Activated T-helper 2 cell treated with anti-CD3 and anti-CD28 coated beads, Interferon-gamma antibody, Interleukin-2, Interleukin-4, amounts not matched to agents 10 μg/mL and 5 μg/mL and 100 μg/mL, durations not matched to agents 14 hours and 24 hours and 36 hours (primary cell): ENCODE results near the gene MRPL48. TPM values are rescaled to one million over a fixed set of nuclear protein-coding genes. Genes with fewer than 3 reads are reported as not detected.
A peak's percentile ranks its signal among the peaks of the same experiment; 100 is the strongest.
"Not testable (repeated sequence)": the region's sequence is repeated elsewhere in the genome, so short reads cannot be mapped to it uniquely, and the experiment has no call there.

Experiments
- DNase-seq: peaks from one replicate; pipeline ENCODE4 v3.0.0; 2021; ENCODE audit warnings: low spot score
- H3K27ac Mint-ChIP-seq: one replicate; pipeline ENCODE4 v1.8.0; 2021; ENCODE audit warnings: mixed read lengths
- H3K27me3 Mint-ChIP-seq: one replicate; pipeline ENCODE4 v1.8.0; 2021; ENCODE audit warnings: low read depth, mixed read lengths
- H3K36me3 Mint-ChIP-seq: one replicate; pipeline ENCODE4 v1.8.0; 2021; ENCODE audit warnings: low read depth, mixed read lengths
- H3K4me1 Mint-ChIP-seq: one replicate; pipeline ENCODE4 v1.8.0; 2021; ENCODE audit warnings: low read depth, mixed read lengths
- H3K4me3 Mint-ChIP-seq: one replicate; pipeline ENCODE4 v1.8.0; 2021; ENCODE audit warnings: low read depth, mild to moderate bottlenecking, moderate library complexity, mixed read lengths
- H3K9me3 Mint-ChIP-seq: one replicate; pipeline ENCODE4 v1.8.0; 2021; ENCODE audit warnings: mixed read lengths
- intact Hi-C: fragments of 100-400 bp; cut with micrococcal nuclease; formaldehyde crosslinking; loops from one replicate; pipeline ENCODE4 v1.15.1; 2023
- total RNA-seq: library from RNA; stranded (reverse); gene quantifications from 2 replicates; pipeline ENCODE4 v1.2.3, GENCODE V29; 2022

MRPL48 gene
- total RNA-seq, 1 donor from 2014 or later = 63.1 TPM

GRCh38 chr11:73784734-73785133 lies 2.9 kb upstream of the MRPL48 start:
- Mint-ChIP-seq H3K4me3 (no peak overlapping the region), H3K27ac (no peak overlapping the region), H3K36me3 (no peaks in the 10 kb centered on the region), H3K9me3 (no peaks in the 10 kb centered on the region), H3K4me1 (peaks cover 15% of the 10 kb centered on the region), H3K27me3 (no peaks in the 10 kb centered on the region)
- no peak for DNase-seq
- intact Hi-C loops = loop anchor here (5.0 kb wide), 2 partner anchors 198 to 388 kb away; partner anchors contain the start of genes C2CD3, PPME1 and UCP2

GRCh38 chr11:73785467-73785866 lies 2.2 kb upstream of the MRPL48 start:
- not testable (repeated sequence) for H3K27ac Mint-ChIP-seq, H3K36me3 Mint-ChIP-seq, DNase-seq, H3K9me3 Mint-ChIP-seq, H3K27me3 Mint-ChIP-seq, H3K4me3 Mint-ChIP-seq
- peaks cover 15% of the 10 kb centered on the region for H3K4me1 Mint-ChIP-seq
- intact Hi-C loops = loop anchor here (5.0 kb wide), 2 partner anchors 197 to 387 kb away; partner anchors contain the start of genes C2CD3, PPME1 and UCP2

GRCh38 chr11:73787051-73787642 lies 527 bp upstream of the MRPL48 start:
- no peaks in the 10 kb centered on the region for H3K9me3 Mint-ChIP-seq
- H3K4me1 Mint-ChIP-seq = peaks cover 17% of the 10 kb centered on the region
- H3K4me3 Mint-ChIP-seq = peak overlapping the region; percentile 98
- H3K27me3 Mint-ChIP-seq = no peaks in the 10 kb centered on the region
- H3K36me3 Mint-ChIP-seq = peaks cover 6% of the 10 kb centered on the region
- intact Hi-C loops = loop anchor here (1.0 to 5.0 kb wide), 3 partner anchors 8 to 385 kb away; partner anchors contain the start of genes C2CD3, PPME1 and UCP2
- DNase-seq = no peak
- H3K27ac Mint-ChIP-seq = peak overlapping the region; percentile 98

GRCh38 chr11:73789279-73789670 lies 1.6 kb downstream of the MRPL48 start:
- intact Hi-C loops = loop anchor here (5.0 kb wide), 2 partner anchors 193 to 383 kb away; partner anchors contain the start of genes C2CD3, PPME1 and UCP2
- H3K27ac Mint-ChIP-seq = peak overlapping the region; percentile 62
- H3K4me1 Mint-ChIP-seq = peaks cover 14% of the 10 kb centered on the region
- DNase-seq = no peak
- peak overlapping the region; percentile 98 for H3K4me3 Mint-ChIP-seq
- H3K27me3 Mint-ChIP-seq = no peaks in the 10 kb centered on the region
- H3K9me3 Mint-ChIP-seq = no peaks in the 10 kb centered on the region
- H3K36me3 Mint-ChIP-seq = peaks cover 9% of the 10 kb centered on the region

DNA sequence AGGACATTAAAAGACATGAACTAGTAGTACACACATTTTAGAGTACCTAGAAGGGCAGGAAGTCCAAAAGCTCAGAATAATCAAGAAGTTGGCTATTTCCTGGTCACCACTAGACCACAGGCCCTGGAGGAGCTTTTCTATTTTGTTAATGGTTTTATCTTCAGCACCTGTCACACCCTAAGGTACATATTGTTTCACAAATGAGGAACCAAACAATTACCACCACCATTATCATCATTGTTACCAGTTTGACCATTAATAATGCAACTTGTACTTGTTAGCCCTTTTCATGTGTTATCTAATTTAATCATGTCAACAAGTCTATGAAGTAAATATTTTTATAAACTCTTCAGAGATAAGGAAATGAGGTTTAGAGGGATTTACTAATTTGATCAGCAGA lies 4.9 kb downstream of the MRPL48 start:
- DNase-seq = no peak
- no peaks in the 10 kb centered on the region for H3K9me3 Mint-ChIP-seq
- intact Hi-C loops = no loop called here
- no peak overlapping the region for H3K4me3 Mint-ChIP-seq
- peaks cover 11% of the 10 kb centered on the region for H3K36me3 Mint-ChIP-seq
- H3K27ac Mint-ChIP-seq = no peak overlapping the region
- peaks cover 4% of the 10 kb centered on the region for H3K4me1 Mint-ChIP-seq
- H3K27me3 Mint-ChIP-seq = no peaks in the 10 kb centered on the region

GRCh38 chr11:73795925-73796632 lies 8.4 kb downstream of the MRPL48 start:
- Mint-ChIP-seq H3K27me3 (no peaks in the 10 kb centered on the region), H3K27ac (no peak overlapping the region), H3K36me3 (peaks cover 12% of the 10 kb centered on the region), H3K4me3 (no peak overlapping the region), H3K4me1 (peaks cover 2% of the 10 kb centered on the region), H3K9me3 (no peaks in the 10 kb centered on the region)
- intact Hi-C loops = no loop called here
- DNase-seq = no peak

- no peaks in the 10 kb centered on the region for H3K4me1 Mint-ChIP-seq
- intact Hi-C loops = no loop called here
- H3K27ac Mint-ChIP-seq = no peak overlapping the region
- H3K4me3 Mint-ChIP-seq = no peak overlapping the region
- DNase-seq = no peak
- peaks cover 6% of the 10 kb centered on the region for H3K36me3 Mint-ChIP-seq
- H3K9me3 Mint-ChIP-seq = no peaks in the 10 kb centered on the region
- no peaks in the 10 kb centered on the region for H3K27me3 Mint-ChIP-seq
Observed at GRCh38 chr11:73797457-73797856, 9.8 kb downstream of the MRPL48 start.

GRCh38 chr11:73800276-73800806 lies 12.7 kb downstream of the MRPL48 start:
- peaks cover 2% of the 10 kb centered on the region for H3K4me1 Mint-ChIP-seq
- H3K27me3 Mint-ChIP-seq = no peaks in the 10 kb centered on the region
- H3K9me3 Mint-ChIP-seq = no peaks in the 10 kb centered on the region
- peaks cover 3% of the 10 kb centered on the region for H3K36me3 Mint-ChIP-seq
- no peak overlapping the region for H3K27ac Mint-ChIP-seq
- no peak overlapping the region for H3K4me3 Mint-ChIP-seq
- DNase-seq = no peak
- intact Hi-C loops = no loop called here

GRCh38 chr11:73801136-73801535 lies 13.5 kb downstream of the MRPL48 start:
- Mint-ChIP-seq H3K9me3 (no peaks in the 10 kb centered on the region), H3K4me1 (peaks cover 2% of the 10 kb centered on the region), H3K4me3 (no peak overlapping the region), H3K36me3 (peaks cover 8% of the 10 kb centered on the region), H3K27ac (no peak overlapping the region), H3K27me3 (no peaks in the 10 kb centered on the region)
- DNase-seq = no peak
- intact Hi-C loops = no loop called here

- Mint-ChIP-seq H3K4me1 (peaks cover 2% of the 10 kb centered on the region), H3K36me3 (peaks cover 20% of the 10 kb centered on the region), H3K9me3 (no peaks in the 10 kb centered on the region), H3K27ac (no peak overlapping the region), H3K4me3 (no peak overlapping the region), H3K27me3 (no peaks in the 10 kb centered on the region)
- DNase-seq = no peak
- intact Hi-C loops = no loop called here
Observed at GRCh38 chr11:73804712-73805111, 17.0 kb downstream of the MRPL48 start.

DNA sequence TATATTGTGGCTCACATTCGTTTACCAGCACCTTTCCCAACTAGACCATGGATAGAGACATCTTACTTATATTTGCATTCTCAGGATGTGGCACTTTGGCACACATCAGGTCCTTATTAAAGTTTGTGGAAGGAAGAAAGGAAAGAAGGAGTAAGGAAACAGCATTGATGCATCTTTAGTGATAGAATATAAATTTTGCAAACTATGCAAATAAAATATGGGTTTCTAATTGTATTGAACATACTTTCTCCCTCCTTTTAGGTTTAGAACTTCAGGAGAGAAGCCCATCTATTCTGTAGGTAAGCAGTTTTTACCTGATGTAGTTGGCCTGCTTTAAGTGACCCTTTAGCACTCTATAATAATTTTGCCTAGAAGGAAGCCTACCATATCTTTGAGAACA lies 20.4 kb downstream of the MRPL48 start:
- H3K9me3 Mint-ChIP-seq = no peaks in the 10 kb centered on the region
- intact Hi-C loops = no loop called here
- H3K27me3 Mint-ChIP-seq = no peaks in the 10 kb centered on the region
- no peak for DNase-seq
- peaks cover 28% of the 10 kb centered on the region for H3K36me3 Mint-ChIP-seq
- no peak overlapping the region for H3K27ac Mint-ChIP-seq
- no peak overlapping the region for H3K4me3 Mint-ChIP-seq
- H3K4me1 Mint-ChIP-seq = peaks cover 2% of the 10 kb centered on the region

DNA sequence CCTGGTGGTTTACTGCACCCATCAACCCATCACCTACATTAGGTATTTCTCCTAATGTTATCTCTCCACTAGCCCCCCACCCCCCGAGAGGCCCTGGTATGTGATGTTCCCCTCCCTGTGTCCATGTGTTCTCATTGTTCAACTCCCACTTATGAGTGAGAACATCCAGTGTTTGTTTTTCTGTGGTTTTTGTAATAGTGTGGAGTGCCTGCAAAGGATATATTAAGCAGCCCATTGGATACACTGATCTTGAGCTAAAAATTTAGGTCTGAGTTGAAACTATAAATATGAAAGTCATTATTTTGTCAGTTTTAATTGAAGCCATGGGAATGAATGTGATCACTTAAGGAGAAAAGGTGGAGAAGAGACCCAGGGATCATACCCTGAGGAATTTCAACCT lies 23.0 kb downstream of the MRPL48 start:
- Mint-ChIP-seq H3K4me1 (no peaks in the 10 kb centered on the region), H3K9me3 (no peaks in the 10 kb centered on the region), H3K4me3 (no peak overlapping the region), H3K27ac (no peak overlapping the region), H3K27me3 (no peaks in the 10 kb centered on the region), H3K36me3 (peaks cover 28% of the 10 kb centered on the region)
- DNase-seq = no peak
- intact Hi-C loops = no loop called here

DNA sequence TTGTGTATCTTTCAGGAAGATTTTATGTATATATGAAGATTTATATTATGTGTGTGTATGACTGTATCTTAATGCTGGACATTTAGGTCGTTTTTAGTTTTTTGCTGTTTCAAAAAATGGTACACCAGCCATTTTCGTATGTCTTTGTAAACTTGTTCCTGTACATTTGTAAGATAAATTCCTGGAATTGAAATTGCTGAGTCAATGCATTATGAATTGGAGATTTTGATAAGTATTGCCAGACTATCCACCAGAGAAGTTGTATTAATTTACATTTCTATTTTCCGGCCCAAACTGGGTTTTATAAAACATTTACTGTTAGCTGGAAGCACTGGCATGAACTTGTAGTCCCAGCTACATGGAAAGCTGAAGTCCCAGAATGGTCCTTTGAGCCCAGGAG lies 24.6 kb downstream of the MRPL48 start:
- no peak overlapping the region for H3K27ac Mint-ChIP-seq
- intact Hi-C loops = no loop called here
- no peak overlapping the region for H3K4me3 Mint-ChIP-seq
- no peaks in the 10 kb centered on the region for H3K9me3 Mint-ChIP-seq
- no peak for DNase-seq
- H3K36me3 Mint-ChIP-seq = peaks cover 21% of the 10 kb centered on the region
- H3K4me1 Mint-ChIP-seq = no peaks in the 10 kb centered on the region
- no peaks in the 10 kb centered on the region for H3K27me3 Mint-ChIP-seq
